GM20000 (cell line): Measurements from ENCODE around the gene TCAP.

Source experiments
- DNase-seq: peaks from one replicate; pipeline ENCODE4 v3.0.0; 2012; ENCODE audit warnings: low spot score
- TF ChIP-seq, protein P1 (sequence below): IDR thresholded peaks from 2 replicates; pipeline ENCODE4 v1.5.1; 2012; ENCODE audit warnings: mild to moderate bottlenecking, control low read depth; ENCODE audit errors: extremely low read depth, missing control alignments

Gene TCAP

DNA sequence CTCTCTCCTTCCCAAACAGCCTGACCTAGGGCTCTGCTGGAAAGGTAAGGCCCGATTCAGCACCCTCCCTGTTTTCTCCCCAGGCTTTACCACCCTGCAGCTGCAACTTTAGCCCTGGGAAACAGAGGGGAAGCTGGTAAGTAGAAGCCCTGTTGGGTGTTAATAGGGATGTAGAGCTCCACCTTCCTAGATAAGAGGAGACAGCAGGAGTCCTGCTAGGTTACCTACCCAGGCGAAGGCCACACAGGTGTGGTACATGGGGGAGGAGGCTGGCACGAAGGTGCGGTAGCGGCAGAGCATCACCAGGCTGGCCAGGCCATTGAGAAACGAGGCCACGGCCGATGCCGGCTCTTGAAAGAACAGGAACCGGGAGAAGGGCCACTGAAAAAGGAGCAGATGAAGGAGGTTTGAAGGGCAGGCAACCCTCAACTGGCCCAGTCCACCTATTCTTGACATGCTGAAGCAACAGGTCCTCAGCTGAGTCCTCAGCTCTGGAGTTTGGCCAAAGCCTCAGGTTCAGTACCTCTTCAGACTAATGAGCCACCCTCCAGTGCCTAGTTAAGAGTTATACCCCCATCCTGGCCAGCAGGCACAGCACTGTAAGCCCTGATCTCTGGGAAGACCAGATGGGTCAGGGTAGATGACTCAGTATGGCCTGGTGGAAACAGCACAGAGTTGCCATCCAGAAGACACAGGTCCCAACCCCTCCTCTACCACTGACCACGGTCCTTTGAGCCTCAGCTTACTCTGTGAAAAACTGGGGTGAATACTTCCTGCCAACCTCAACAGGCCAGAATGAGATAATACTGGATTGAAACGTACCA is 19.4 kb downstream of the TCAP start:
- TF ChIP-seq, protein P1, sequence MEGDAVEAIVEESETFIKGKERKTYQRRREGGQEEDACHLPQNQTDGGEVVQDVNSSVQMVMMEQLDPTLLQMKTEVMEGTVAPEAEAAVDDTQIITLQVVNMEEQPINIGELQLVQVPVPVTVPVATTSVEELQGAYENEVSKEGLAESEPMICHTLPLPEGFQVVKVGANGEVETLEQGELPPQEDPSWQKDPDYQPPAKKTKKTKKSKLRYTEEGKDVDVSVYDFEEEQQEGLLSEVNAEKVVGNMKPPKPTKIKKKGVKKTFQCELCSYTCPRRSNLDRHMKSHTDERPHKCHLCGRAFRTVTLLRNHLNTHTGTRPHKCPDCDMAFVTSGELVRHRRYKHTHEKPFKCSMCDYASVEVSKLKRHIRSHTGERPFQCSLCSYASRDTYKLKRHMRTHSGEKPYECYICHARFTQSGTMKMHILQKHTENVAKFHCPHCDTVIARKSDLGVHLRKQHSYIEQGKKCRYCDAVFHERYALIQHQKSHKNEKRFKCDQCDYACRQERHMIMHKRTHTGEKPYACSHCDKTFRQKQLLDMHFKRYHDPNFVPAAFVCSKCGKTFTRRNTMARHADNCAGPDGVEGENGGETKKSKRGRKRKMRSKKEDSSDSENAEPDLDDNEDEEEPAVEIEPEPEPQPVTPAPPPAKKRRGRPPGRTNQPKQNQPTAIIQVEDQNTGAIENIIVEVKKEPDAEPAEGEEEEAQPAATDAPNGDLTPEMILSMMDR = no peak
- no peak for DNase-seq

DNA sequence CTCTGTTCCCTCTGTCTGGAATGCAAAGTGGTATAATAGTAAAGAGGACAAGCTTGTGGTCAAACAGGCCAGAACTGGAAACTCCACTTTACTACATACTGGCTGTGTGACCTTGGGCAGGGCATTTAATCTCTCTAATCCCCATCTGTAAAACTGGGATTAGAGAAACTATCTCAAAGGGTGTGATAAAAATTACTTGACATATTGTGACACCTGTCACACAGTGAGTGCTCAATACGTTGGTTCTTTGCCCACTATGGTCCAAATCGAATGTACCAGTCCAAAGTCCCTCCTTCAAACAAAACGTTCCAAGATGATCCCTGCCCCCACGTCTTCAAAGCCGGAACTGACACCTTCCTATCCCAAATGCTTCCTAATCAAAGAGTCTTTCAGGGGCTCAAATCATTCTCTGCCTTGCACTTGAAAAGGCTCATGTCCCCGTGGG is 22.0 kb downstream of the TCAP start:
- DNase-seq = no peak
- TF ChIP-seq, protein P1 = no peak

DNA sequence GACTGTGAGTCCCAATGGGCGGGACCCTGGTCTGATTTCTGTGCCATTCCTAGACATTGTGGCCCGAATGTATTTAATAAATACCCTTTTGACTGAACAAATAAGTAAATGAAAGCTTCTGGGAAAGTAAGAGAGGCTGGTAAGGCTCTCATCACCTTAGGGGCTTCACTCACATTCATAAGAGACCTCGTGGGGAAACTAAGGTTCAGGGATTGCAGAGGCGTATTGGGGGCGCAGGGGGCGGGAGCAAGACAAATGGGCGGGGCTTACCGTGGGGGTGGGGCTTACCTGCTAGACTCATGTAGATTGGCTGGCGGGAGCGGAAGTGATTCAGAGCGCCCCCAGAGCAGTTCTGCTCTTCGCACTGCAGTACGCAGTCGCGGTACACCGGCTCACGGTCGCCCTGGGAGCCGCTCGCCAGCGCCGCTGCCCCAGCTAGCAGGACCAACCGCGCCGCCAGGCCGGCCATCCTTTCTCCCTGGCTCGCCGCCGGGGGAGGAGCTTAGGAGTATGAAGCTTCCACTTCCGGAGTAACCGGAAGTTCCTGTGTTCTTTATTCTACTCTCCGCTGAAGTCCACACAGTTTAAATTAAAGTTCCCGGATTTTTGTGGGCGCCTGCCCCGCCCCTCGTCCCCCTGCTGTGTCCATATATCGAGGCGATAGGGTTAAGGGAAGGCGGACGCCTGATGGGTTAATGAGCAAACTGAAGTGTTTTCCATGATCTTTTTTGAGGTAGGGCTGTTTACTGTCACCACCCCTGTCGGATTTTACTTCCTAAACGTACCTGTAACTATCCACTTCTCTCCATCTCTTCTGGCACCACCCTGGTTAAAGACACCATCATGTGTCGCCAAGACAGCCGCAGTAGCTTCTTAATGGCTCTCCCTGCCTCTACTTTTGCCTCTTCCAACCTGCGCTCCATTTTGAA is 22.7 kb downstream of the TCAP start, which contains the start of gene PGAP3:
Gene PGAP3, minus strand, starts transcription at position 512 of the 929 bp plus-strand sequence. Its CDS starts 43 bp downstream, at position 469.
- TF ChIP-seq, protein P1 = no peak
- peak; percentile 94 for DNase-seq

DNA sequence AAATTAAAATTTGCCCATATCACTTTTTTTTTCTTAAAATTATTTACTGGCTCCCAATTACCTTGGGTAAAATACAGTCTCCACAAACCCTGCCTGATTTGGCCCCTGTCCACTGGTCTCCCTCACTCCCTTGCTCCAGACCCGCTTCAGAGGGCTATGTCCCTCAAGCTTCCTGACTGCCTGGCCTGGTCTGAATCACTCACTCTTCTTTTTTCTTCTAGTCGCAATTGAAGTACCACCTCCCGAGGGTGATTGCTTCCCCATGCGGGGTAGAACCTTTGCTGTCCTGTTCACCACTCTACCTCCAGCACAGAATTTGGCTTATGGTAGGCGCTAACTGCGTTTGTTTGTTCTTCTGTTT is 23.3 kb downstream of the TCAP start:
- no peak for DNase-seq

DNA sequence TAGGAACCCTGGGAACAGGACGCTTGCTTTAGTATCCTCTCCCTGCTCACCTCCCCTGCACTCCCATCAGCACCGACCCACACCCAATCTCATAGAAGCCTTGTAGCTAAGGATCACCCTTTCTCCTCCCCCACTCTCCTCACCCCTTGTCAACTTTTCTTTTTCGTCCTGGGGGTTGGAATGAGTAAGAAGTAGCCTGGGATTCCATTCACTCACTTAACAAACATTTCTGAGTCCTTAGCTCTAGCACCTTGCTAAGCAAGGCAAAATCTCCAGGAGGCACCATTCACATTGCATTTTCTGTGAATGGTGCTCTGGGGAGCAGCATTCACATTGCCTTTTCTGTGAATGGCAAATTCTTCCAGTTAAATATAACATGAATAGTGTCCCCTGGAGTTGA is 23.8 kb downstream of the TCAP start:
- DNase-seq = no peak
- TF ChIP-seq, protein P1 = no peak

More for the DNA sequence above, 23.3 kb downstream of the TCAP start:
- TF ChIP-seq, protein P1 = no peak

DNA sequence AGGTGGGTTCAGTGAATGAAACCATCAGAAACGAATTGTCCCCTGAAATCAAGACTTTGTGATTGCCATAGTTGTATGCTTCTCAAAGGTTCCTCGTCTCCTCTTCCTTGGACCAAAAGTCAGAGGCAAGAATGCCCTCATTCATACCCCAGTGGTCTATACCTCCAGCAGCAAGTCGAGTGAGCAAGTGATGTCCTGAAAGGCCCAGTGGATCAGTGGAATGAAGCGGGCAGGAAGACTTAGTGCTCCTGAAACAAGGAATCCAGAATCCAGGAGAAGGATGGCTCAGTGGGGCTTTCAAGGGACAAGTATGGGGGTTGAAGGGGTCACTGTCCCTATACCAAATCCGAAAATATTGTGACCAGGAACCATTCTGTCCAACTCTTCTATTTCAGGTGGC is 29.4 kb downstream of the TCAP start:
- TF ChIP-seq, protein P1 = no peak
- no peak for DNase-seq

DNA sequence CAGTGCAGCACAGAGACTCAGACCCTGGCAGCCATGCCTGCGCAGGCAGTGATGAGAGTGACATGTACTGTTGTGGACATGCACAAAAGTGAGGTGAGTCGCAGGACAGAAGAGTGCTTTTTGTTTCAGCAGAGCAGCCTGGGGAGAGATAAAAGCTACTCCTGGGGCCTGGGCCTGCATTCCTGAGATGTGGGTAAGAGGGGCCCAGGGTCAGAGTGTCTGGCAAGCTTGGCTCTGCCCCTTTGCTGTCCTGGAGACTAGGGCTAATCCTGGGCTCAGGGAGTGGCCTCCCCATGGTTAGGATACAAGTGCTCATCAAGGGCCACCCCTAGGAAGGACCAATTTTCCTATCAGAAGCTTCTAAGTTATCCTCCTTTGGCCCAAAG is 29.9 kb downstream of the TCAP start:
- no peak for DNase-seq
- TF ChIP-seq, protein P1 = no peak
